ENCODE results near the gene LRPAP1. TPM values are rescaled to one million over a fixed set of nuclear protein-coding genes. Genes with fewer than 3 reads are reported as not detected.

The LRPAP1 gene
- total RNA-seq, 2 donors from 2014 or later = 82.5 to 93.9 TPM

DNA sequence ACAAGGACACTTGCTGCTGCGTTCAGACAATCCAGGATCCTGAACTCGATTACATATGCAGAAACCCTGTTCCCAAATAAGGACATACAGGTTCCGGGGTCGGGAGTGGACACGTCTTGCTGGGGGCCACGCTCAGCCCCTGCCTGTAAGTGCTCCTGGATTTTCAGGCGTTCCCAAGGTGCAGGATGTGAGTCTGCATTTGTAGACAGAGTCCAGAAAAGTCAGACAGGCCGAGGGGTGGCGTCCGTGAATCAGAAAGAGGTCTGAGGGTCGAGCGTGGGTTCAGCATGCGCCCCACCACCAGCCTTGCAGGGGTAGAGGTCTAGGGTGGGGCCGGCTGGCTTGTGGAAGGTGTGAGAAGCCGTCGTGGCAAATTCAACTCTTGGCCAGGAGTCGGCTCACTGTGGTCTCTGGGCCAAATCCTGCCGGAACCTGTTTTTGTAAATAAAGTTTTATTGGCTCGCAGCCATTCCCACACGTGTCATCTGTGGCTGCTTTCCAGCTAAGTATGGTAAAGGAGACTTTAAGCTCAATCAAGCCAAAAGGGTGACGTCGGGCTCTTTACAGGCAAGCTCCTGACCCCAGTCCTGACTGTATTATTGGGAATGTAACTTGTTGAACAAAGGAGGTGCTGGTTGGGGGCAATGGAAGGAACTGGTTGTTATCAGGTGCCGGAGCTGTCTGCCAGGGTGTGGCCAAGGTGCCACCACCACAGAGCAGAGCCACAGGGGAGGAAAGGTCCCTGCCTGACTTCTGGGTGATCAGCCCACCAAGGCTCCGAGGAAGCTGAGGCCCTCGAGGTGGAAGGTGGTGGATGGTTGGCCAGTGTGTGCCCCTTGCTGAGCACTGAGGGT is 61.8 kb downstream of the LRPAP1 start:
- H3K36me3 ChIP-seq (replicated peaks in 1 of 2; ENCODE audit: insufficient read depth in 1 of 2, low read depth in 2 of 2) = no peaks in the 10 kb centered on the region
- H3K4me3 ChIP-seq = no peak overlapping the region
- H3K27ac ChIP-seq = peak overlapping the region; percentile 41 to 76 (median 52)
- no peaks in the 10 kb centered on the region for H3K27me3 ChIP-seq
- WGBS, 2 donors = 53 to 55% methylated on average over 22 to 25 of the region's 25 CpGs
- TF ChIP-seq POLR2A (IDR thresholded peaks at IDR 0.05) = no peak
- TF ChIP-seq, protein P1, sequence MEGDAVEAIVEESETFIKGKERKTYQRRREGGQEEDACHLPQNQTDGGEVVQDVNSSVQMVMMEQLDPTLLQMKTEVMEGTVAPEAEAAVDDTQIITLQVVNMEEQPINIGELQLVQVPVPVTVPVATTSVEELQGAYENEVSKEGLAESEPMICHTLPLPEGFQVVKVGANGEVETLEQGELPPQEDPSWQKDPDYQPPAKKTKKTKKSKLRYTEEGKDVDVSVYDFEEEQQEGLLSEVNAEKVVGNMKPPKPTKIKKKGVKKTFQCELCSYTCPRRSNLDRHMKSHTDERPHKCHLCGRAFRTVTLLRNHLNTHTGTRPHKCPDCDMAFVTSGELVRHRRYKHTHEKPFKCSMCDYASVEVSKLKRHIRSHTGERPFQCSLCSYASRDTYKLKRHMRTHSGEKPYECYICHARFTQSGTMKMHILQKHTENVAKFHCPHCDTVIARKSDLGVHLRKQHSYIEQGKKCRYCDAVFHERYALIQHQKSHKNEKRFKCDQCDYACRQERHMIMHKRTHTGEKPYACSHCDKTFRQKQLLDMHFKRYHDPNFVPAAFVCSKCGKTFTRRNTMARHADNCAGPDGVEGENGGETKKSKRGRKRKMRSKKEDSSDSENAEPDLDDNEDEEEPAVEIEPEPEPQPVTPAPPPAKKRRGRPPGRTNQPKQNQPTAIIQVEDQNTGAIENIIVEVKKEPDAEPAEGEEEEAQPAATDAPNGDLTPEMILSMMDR (IDR thresholded peaks at IDR 0.05) = peak in 1 of 7 experiments; percentile 14
- intact Hi-C loops (cut with DNase I) = no loop called here
- H3K4me1 ChIP-seq = peaks cover 49% of the 10 kb centered on the region
- ATAC-seq (peak; percentile 20), DNase-seq (peak; percentile 68 to 86 (median 80))
- H3K9me3 ChIP-seq = no peaks in the 10 kb centered on the region

DNA sequence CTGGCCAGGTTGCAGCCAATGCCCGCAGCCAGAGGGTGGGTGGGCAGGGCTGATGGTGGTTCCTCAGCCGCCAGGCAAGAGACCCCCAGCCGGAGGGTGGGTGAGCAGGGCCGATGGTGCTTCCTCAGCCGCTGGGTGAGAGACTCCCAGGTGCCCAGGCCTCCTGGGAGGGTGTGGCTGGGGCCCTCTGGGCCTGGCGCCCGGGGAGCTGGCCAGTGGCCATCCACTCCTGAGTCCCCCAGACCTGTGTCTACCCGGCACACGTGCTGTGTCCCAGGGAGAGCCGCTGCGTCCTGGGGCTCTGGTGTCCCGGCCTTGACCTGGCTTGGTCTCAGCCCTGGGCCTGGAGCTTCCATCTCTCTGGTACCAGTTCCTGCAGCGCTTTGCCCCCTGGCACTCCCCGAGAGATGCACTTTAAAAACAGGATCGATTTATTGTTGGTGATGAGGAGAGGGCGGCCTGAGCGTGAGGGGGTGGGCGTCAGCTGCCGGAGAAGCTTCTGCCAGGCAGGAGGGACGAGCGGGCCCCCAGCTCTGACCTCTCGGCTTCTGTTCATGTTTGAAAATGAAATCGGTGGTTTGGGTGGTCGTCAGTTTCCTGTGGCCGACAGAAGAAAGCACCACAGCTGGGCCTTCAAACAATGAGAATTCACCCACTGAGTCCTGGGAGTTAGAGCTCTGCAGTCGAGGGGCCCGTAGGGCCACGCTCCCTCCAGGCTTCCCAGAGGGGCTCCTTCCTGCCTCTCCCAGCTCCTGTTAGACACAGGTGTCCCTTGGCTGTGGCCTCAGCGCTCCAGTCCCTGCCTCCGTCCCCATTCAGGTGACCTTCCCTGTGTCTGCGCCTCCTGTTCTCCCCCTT is 62.6 kb downstream of the LRPAP1 start:
- intact Hi-C loops (cut with DNase I) = no loop called here
- H3K4me3 ChIP-seq = no peak overlapping the region
- peak overlapping the region in 3 of 4 donors; percentile 41 to 76 (median 58) for H3K27ac ChIP-seq
- no peaks in the 10 kb centered on the region for H3K9me3 ChIP-seq
- no peaks in the 10 kb centered on the region for H3K27me3 ChIP-seq
- TF ChIP-seq, protein P1 (IDR thresholded peaks at IDR 0.05) = no peak
- TF ChIP-seq POLR2A (IDR thresholded peaks at IDR 0.05) = no peak
- H3K4me1 ChIP-seq = peaks cover 52% of the 10 kb centered on the region
- ATAC-seq = peak; percentile 25
- H3K36me3 ChIP-seq (replicated peaks in 1 of 2; ENCODE audit: insufficient read depth in 1 of 2, low read depth in 2 of 2) = no peaks in the 10 kb centered on the region
- WGBS, 2 donors = 50 to 76% methylated on average over 19 to 26 of the region's 31 CpGs
- DNase-seq = peak; percentile 59 to 89 (median 66)

DNA sequence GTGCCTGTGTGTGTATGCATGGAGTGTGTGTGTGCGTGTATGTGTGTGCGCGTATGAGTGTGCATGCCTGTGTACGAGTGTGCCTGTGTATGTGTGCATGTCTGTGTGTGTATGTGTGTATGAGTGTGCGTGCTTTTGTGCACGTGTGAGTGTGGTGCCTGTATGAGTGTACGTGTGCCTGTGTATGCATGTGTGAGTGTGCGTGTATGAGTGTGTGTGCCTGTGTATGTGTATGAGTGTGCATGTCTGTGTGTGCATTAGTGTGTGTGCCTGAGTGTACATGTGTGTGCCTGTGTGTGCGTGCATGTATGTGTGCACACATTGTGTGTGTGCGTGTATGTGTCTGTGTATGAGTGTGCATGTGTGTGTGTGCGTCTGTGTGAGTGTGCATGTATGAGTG is 63.4 kb downstream of the LRPAP1 start:
- ATAC-seq (no peak), DNase-seq (no peak)
- H3K36me3 ChIP-seq (replicated peaks in 1 of 2; ENCODE audit: insufficient read depth in 1 of 2, low read depth in 2 of 2) = no peaks in the 10 kb centered on the region
- WGBS, 2 donors = 83 to 92% methylated on average over 11 of the region's 11 CpGs
- intact Hi-C loops (cut with DNase I) = no loop called here
- TF ChIP-seq POLR2A (IDR thresholded peaks at IDR 0.05) = no peak
- TF ChIP-seq, protein P1 (IDR thresholded peaks at IDR 0.05) = no peak
- H3K27me3 ChIP-seq = no peaks in the 10 kb centered on the region
- H3K9me3 ChIP-seq = no peaks in the 10 kb centered on the region
- H3K4me1 ChIP-seq = peaks cover 60% of the 10 kb centered on the region
- no peak overlapping the region for H3K4me3 ChIP-seq
- H3K27ac ChIP-seq = no peak overlapping the region

DNA sequence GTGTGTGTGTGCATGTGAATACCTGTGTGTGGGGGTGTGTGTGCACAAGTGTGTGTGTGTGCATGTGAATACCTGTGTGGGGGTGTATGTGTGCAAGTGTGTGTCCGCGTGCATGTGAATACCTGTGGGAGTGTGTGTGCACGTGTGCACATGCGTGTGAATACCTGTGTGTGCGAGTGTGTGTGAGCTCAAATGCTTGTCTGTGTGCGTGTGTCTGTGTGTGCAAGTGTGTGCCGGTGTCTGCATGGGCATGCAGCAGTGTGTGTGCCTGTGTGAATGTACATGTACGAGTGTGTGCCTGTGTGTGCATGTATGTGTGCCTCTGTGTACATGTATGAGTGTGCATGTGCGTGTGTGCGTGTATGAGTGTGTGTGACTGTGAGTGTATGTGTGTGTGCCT is 64.1 kb downstream of the LRPAP1 start:
- Histone ChIP-seq H3K4me3 (no peak overlapping the region), H3K27me3 (no peaks in the 10 kb centered on the region), H3K36me3 (replicated peaks in 1 of 2; ENCODE audit: insufficient read depth in 1 of 2, low read depth in 2 of 2) (no peaks in the 10 kb centered on the region), H3K4me1 (peaks cover 59% of the 10 kb centered on the region), H3K9me3 (no peaks in the 10 kb centered on the region), H3K27ac (no peak overlapping the region)
- intact Hi-C loops (cut with DNase I) = no loop called here
- DNase-seq (no peak), ATAC-seq (no peak)
- no peak for TF ChIP-seq POLR2A (IDR thresholded peaks at IDR 0.05)
- TF ChIP-seq, protein P1 (IDR thresholded peaks at IDR 0.05) = no peak
- WGBS, 2 donors = 87 to 94% methylated on average over 9 to 10 of the region's 10 CpGs

All from body of pancreas (tissue), 4 donors.